K562 treated with DMSO at 1 percent for 48 hours (cell line): Measurements from ENCODE around the gene ALDH3B1. TPM values are rescaled to one million over a fixed set of nuclear protein-coding genes. Genes with fewer than 3 reads are reported as not detected.

Experiments used
- total RNA-seq: library from RNA; unstranded; fragments of 300-600 nt; gene quantifications from 2 replicates; pipeline ENCODE4 v1.2.3, GENCODE V29; 2022; ENCODE audit warnings: low replicate concordance; ENCODE audit errors: extremely low read depth

The ALDH3B1 gene, protein sequence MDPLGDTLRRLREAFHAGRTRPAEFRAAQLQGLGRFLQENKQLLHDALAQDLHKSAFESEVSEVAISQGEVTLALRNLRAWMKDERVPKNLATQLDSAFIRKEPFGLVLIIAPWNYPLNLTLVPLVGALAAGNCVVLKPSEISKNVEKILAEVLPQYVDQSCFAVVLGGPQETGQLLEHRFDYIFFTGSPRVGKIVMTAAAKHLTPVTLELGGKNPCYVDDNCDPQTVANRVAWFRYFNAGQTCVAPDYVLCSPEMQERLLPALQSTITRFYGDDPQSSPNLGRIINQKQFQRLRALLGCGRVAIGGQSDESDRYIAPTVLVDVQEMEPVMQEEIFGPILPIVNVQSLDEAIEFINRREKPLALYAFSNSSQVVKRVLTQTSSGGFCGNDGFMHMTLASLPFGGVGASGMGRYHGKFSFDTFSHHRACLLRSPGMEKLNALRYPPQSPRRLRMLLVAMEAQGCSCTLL
- not detected in 2 replicates for total RNA-seq

DNA sequence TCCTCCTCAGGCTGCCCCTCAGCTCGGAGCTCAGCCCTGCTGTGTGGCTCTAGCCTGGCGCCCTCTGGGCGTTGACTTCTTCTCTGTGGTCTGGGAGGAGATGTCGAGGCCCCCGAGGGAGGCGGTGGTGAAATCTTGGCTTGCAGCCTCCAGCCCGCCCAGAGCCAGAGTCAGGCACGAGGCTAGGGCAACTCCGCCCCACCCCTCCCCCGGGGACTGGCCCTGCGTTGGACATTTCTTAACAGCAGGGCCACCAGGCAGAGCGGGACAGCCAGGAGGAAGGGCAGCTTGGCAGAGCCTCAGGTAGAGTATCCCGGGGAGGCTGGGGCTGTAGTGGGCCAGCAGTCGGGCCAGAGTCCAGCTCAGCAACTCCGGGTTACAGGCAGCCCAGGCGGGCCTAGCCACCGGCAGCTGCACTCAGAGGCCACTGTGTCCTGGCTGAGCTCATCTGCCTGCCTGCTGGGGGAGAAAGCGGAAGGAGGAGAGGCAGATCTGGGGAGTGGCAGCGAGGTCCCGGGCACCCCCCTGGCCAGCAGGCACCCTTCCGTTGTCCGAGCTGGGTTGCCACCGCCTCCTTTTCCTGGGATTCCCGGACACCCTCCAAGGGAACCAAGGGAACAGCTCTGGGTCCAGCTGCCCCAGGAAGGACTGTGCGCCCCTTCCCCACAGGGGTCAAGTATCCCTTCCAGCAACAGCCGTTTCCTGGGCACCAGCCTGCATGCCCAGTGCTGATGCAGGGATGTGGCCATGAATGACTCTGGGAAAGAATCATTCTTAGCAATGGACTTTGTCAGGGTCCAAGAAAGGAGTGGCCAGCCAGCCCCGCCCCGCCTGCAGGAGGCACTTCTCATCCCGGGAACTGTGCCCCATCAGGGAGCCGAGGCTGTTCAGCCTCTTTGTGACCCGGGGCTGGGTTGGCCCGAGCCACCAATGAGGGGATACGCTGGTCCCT is at the start of gene ALDH3B1:
Gene ALDH3B1 (plus strand): TSS at position 238 of the 952 bp plus-strand sequence. CDS start 4,971 bp downstream, outside the sequence.

DNA sequence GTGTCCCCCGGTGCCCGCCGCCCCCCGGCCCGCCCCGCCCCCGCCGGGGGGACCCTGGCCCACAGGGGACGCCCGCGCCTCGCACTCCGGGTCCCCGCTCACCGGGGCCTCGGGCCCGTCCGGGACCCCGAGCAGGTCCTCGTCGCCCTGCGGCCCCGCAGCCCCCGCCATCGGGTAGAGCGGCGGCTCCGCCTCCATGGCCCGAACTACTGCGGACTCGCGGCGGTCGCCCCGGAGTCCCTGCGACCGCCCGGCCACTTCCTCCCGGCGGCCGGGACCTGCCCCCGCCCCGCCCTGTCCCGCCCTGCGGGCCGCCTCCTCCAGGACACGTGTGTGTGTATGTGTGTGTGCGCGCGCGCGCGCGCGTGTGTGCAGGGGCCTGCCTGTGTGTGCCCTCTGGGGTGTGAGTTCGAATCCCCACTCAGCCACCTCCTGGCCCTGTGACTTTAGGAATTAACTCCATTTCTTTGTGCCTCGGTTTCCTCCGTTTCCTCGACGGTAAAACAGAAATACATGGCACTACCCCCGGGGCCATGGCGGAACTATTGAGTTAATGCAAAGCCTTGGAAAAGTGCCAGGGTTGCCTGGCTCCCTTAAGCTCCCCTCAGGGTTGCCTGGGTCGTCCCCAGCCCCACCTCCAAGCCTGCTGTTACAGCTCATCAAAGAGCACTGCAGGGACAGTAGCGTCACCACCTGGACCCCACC is 6.1 kb upstream of the ALDH3B1 start, which contains the start of gene UNC93B1:
Gene UNC93B1 (minus strand): TSS at position 252 of the 705 bp plus-strand sequence. CDS start 54 bp downstream, at position 198.

DNA sequence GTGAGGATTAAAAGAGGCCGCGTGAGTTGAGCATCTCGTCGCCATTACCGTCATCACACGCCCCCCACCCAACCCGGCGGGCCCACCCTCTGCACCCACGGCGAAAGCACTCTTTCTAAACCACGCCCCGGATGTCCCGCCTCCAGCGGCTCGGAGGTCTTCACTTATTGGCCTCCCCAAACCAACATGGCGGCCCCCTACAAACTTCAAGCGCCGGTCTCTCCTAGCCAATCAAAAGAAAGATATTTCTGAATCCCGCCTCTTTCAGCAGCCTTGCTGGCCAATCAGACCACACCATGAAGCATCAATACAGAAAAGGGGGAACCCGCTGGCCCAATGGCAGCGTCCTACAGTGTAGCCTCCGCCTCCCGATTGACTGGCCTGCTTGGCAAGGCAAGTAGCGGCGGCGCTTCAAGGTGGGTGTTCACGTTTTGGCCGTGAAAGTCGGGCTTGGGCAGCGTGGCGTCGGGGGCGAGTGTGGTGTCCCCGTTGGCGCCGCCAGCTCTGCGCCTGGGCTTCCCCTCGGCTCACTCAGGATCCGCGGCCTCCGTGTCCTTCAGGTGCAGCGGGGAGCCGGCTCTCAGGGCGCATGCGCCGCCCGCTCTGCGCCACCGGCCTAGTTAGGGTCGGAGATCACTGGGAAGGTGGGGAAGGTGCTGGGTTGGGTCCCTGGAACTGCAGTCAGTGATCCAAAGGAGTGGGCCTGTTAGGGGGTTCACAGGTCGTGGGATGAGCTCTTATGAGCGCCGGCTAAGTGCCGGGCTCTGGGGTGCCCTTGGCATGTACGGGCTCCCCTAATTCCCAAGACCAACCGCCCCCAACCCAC is 20.4 kb downstream of the ALDH3B1 start, which contains the start of gene NDUFS8:
Gene NDUFS8 (plus strand): TSS at position 364 of the 826 bp plus-strand sequence. CDS start 1,471 bp downstream, outside the sequence.

DNA sequence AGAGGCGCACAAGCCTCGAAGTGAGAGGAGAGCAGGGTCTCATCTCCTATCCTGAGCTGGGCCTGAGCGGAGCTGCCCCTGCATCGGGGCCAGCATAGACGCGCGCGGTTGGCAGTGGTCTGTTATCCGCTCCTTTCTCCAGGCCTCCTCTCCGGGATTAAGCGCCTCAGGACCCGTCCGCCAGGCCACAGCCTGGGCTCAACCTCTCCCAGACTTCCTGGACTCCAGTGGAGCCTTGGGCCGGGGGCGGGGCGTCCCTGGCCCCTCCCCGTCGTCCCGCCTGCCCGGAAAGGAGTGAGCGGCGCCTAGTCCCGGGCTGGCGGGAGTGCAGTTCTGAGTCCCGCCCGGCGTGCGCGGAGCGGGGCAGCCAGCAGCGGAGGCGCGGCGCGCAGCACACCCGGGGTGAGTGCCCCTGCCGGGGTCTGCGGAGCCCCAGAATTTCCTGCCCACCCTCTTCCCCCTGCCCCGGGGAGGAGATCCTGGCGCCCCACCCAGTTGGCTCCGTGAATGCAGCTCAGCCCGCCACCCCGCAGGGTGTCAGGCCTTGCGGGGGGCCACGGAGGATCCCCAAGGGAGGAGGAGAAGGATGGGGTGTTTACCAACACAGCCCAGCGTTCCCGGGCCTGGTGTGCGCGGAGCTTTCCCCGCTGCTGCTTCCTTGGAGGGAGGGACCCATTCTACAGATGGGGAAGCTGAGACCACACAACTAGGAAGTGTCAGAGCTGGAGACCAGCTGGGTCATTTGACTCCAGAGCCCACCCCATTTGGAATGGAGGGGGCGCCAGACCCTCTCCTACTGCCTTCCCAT is 28.8 kb downstream of the ALDH3B1 start, which contains the start of gene TCIRG1:
Gene TCIRG1 (plus strand): TSS at position 308 of the 808 bp plus-strand sequence. CDS start 2,247 bp downstream, outside the sequence.

Other genes starting within 250 kb of the ALDH3B1 start
- gene UNC93B1, start 6.2 kb upstream of the ALDH3B1 start, total RNA-seq: not detected in 2 replicates
- gene NDUFS8, start 20.4 kb downstream of the ALDH3B1 start, total RNA-seq: not detected in 2 replicates
- gene TCIRG1, start 28.7 kb downstream of the ALDH3B1 start, total RNA-seq: 510 TPM in 1 of 2 replicates, not detected in the other
- not detected in 2 replicates for gene CHKA, start 111.1 kb downstream of the ALDH3B1 start, total RNA-seq
- not detected in 2 replicates for gene KMT5B, start 203.0 kb downstream of the ALDH3B1 start, total RNA-seq